Esophagus muscularis mucosa (tissue), 4 donors: Measurements from ENCODE around the gene CD248. TPM values are rescaled to one million over a fixed set of nuclear protein-coding genes. Genes with fewer than 3 reads are reported as not detected.
A peak's percentile ranks its signal among the peaks of the same experiment; 100 is the strongest.

Source experiments
- DNase-seq: peaks from one replicate; pipeline ENCODE4 v3.0.0-alpha.2; 2017; ENCODE audit errors: extremely low spot score
- H3K27ac ChIP-seq, 4 donors: fragments of 200-600 bp; sonication (generic); replicated peaks in 1 of 4; 1 replicate in 3 of 4; 2 replicates in 1 of 4; pipeline ENCODE4 v1.5.1; 2016 to 2019; ENCODE audit warnings: mild to moderate bottlenecking in 1 of 4
- H3K27me3 ChIP-seq, 4 donors: fragments of 200-600 bp; sonication (generic); one replicate each; pipeline versions ENCODE4 v1.5.1 to v1.6.0; 2016 to 2019
- H3K36me3 ChIP-seq, 4 donors: fragments of 200-600 bp; sonication (generic); one replicate each; pipeline ENCODE4 v1.5.1; 2016 to 2019
- H3K4me1 ChIP-seq, 4 donors: fragments of 200-600 bp; sonication (generic); one replicate each; pipeline ENCODE4 v1.5.1; 2016 to 2019
- H3K4me3 ChIP-seq, 4 donors: fragments of 200-600 bp; sonication (generic); 1 replicate in 2 of 4; 2 replicates in 2 of 4; pipeline ENCODE4 v1.5.1; 2016 to 2019; ENCODE audit warnings: mild to moderate bottlenecking in 4 of 4, moderate library complexity in 1 of 4
- H3K9me3 ChIP-seq, 4 donors: fragments of 200-600 bp; sonication (generic); 1 replicate in 3 of 4; 2 replicates in 1 of 4; pipeline ENCODE4 v1.5.1; 2016 to 2019
- CTCF ChIP-seq, 3 experiments: fragments of 200-600 bp in 2 of 3; fragments of 450-650 bp in 1 of 3; sonication (generic) in 2 of 3; IDR thresholded peaks; one replicate each; pipeline ENCODE4 v1.5.1; 2017 to 2019; ENCODE audit warnings: antibody characterized with exemption in 3 of 3, mild to moderate bottlenecking in 2 of 3, moderate library complexity in 1 of 3
- EP300 ChIP-seq: sonication (generic); formaldehyde crosslinking; IDR thresholded peaks from one replicate; pipeline ENCODE4 v1.6.1; 2017; ENCODE audit warnings: antibody characterized with exemption
- POLR2A ChIP-seq: fragments of 450-650 bp; IDR thresholded peaks from one replicate; pipeline ENCODE4 v1.6.1; 2017; ENCODE audit warnings: antibody characterized with exemption, moderate library complexity, mild to moderate bottlenecking, low read depth
- POLR2AphosphoS5 ChIP-seq, 2 donors: sonication (generic); formaldehyde crosslinking; IDR thresholded peaks; one replicate each; pipeline ENCODE4 v1.6.1; 2017; ENCODE audit warnings: antibody characterized with exemption in 2 of 2
- WGBS: methylation state at CpG from one replicate; pipeline ENCODE4 v1.1.5; 2018; 5-methylcytosine and 5-hydroxymethylcytosine counted together
- intact Hi-C: fragments of 100-400 bp; cut with DNase I; formaldehyde crosslinking; loops from one replicate; pipeline ENCODE4 v1.15.1; 2023
- total RNA-seq, 4 donors: library from RNA; depleted of rRNA; stranded (reverse); fragments of >200 nt; gene quantifications; one replicate each; pipeline versions ENCODE4 v1.1.0 to v1.2.1, GENCODE V29; 2016

CD248 gene
- total RNA-seq, 4 donors from 2014 or later, result 23.0 to 83.8 (median 33.0) TPM

DNA sequence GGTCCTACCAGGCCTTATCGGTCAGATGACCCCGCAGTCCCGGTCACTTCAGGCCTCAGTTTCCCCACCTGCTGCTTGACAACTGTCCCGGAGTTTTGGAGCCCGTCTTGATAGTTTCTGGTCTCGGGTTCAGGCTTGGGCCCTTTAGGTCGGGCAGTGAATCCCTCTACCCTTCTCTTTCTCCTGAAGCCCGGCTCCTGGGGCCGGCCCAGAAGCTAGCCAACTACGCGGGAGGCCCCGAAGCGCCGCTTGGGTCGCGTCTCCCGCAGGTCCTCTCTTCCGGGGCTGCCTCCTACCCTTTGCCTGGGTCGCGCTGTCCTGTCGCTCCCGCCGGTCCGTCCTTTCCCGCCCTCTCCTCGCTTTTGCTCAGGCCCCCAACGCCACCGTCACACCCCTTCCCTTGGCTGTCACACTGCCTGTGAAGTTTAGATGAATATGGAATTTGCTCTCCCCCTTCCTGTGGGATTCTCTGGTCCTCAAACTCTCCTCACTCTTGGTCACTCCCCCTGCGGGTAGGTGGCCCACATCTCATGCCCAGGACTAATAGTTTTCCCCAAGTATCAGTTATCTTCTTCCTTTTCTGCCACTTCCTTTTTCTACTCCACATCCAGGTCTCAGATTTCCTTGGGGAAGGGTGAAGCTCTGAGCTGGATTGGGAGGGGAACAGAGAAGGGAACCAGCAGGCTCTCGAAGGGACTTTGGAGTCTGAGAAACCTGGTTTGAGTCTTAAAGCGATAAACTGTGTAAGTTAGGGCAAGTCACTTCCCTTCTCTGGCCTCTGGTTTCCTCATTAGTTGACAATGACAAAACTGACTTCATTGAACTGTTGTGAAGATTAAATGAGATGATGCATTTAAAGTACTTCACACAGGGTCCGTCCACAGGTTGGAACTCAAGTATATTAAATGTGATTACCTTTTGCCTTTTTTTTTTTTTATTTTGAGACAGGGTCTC lies 47.6 kb downstream of the CD248 start:
- peak overlapping the region; percentile 95 to 98 (median 97) for H3K27ac ChIP-seq
- WGBS, result 2% methylated on average over 28 of the region's 32 CpGs
- H3K4me3 ChIP-seq, result peak overlapping the region; percentile 71 to 95 (median 83)
- H3K4me1 ChIP-seq, result peaks cover 28 to 60% (median 45%) of the 10 kb centered on the region in 4 donors
- TF ChIP-seq POLR2AphosphoS5 (IDR thresholded peaks at IDR 0.05) (no peak), EP300 (no peak), POLR2A (no peak), CTCF (IDR thresholded peaks at IDR 0.05) (peak in 1 of 3 experiments; percentile 5)
- intact Hi-C loops, result no loop called here
- no peaks in the 10 kb centered on the region for H3K9me3 ChIP-seq
- no peaks in the 10 kb centered on the region for H3K27me3 ChIP-seq
- peaks cover 27 to 58% (median 51%) of the 10 kb centered on the region in 4 donors for H3K36me3 ChIP-seq
- DNase-seq, result no peak

GRCh38 chr11:66268244-66268951 lies 48.4 kb downstream of the CD248 start, which contains the start of gene RAB1B:
TSS of gene RAB1B (plus strand) at chr11:66268639. CDS start at chr11:66268680, 41 bp downstream.
- peaks cover 18 to 58% (median 50%) of the 10 kb centered on the region in 4 donors for H3K36me3 ChIP-seq

DNA sequence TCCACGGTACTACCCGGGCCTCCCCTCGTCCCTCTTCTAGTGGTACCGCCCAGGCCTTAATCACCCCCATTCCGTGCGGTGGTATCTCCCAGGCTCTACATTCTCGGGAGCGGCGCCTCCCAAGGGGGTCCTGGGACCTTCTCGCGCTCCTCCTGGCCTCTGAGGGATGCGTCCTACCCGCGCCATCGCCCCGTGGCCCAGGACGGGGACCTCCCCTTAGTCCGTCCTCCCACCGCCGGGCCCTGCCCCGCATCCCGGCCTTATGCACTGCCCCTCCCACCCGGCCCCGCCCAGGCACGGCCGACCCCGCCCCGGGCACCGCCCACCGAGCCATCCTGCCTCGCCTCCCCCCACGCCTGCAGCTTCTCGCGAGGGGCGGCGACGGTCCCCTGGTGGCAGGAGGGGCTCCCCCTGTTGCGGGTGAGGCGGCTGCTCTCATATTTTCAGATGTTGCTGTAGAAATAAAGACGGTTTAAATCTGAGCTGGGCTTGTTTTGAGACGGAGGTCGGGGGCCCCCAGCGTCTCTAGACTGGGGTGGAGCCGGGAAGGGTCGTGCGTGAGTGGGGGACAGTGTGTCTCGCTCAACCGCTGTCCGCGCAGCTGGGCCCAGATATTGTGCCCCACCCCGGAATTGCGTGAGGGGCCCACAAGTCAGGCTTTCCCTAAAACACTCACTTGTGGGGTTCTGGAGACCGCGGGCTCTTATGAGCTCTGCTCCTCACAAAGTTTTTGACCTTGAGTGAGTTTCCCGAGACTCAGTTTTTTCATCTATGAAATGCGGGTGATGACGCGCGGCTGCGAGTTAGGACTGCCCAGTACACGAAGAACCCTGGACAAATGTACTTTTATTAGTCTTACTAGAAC lies 49.2 kb downstream of the CD248 start:
- WGBS, result under 1% methylated on average over 23 of the region's 61 CpGs
- peak overlapping the region; percentile 95 to 98 (median 97) for H3K27ac ChIP-seq
- H3K27me3 ChIP-seq, result no peaks in the 10 kb centered on the region
- peaks cover 18 to 58% (median 50%) of the 10 kb centered on the region in 4 donors for H3K36me3 ChIP-seq
- DNase-seq, result peak; percentile 98
- intact Hi-C loops, result no loop called here
- H3K4me3 ChIP-seq, result peak overlapping the region; percentile 71 to 95 (median 83)
- H3K9me3 ChIP-seq, result no peaks in the 10 kb centered on the region
- TF ChIP-seq POLR2AphosphoS5 (IDR thresholded peaks at IDR 0.05) (peak; percentile 85 to 90), EP300 (no peak), CTCF (IDR thresholded peaks at IDR 0.05) (peak in 1 of 3 experiments; percentile 19), POLR2A (peak; percentile 53)
- peaks cover 28 to 59% (median 45%) of the 10 kb centered on the region in 4 donors for H3K4me1 ChIP-seq

More at GRCh38 chr11:66268244-66268951, 48.4 kb downstream of the CD248 start, which contains the start of gene RAB1B:
- intact Hi-C loops, result no loop called here
- Histone ChIP-seq H3K27ac (peak within 1 kb of the TSS; percentile 95 to 98 (median 97)), H3K4me1 (peaks cover 28 to 60% (median 45%) of the 10 kb centered on the region in 4 donors), H3K4me3 (peak within 1 kb of the TSS; percentile 71 to 95 (median 83)), H3K27me3 (no peaks in the 10 kb centered on the region), H3K9me3 (no peaks in the 10 kb centered on the region)
- TF ChIP-seq POLR2A (peak; percentile 57), EP300 (no peak), POLR2AphosphoS5 (IDR thresholded peaks at IDR 0.05) (peak; percentile 96 to 97)
- DNase-seq, result peak; percentile 100
- WGBS, result 0% methylated on average over 26 of the region's 64 CpGs

GRCh38 chr11:66267039-66267378 lies 49.8 kb downstream of the CD248 start:
- Histone ChIP-seq H3K9me3 (no peaks in the 10 kb centered on the region), H3K27me3 (no peaks in the 10 kb centered on the region), H3K4me3 (peak overlapping the region; percentile 71 to 95 (median 83)), H3K36me3 (peaks cover 14 to 58% (median 50%) of the 10 kb centered on the region in 4 donors), H3K27ac (peak overlapping the region; percentile 95 to 98 (median 97)), H3K4me1 (peaks cover 28 to 53% (median 45%) of the 10 kb centered on the region in 4 donors)
- no peak for DNase-seq
- intact Hi-C loops, result no loop called here
- TF ChIP-seq EP300 (no peak), CTCF (IDR thresholded peaks at IDR 0.05) (no peak), POLR2AphosphoS5 (IDR thresholded peaks at IDR 0.05) (no peak), POLR2A (no peak)
- 15% methylated on average over 13 of the region's 13 CpGs for WGBS
